Peyer's patch (tissue), 4 donors: ENCODE results near the gene C12orf43. TPM values are rescaled to one million over a fixed set of nuclear protein-coding genes. Genes with fewer than 3 reads are reported as not detected.

Experiments used
- DNase-seq, 3 donors: peaks; one replicate each; pipeline ENCODE4 v3.0.0-alpha.2; 2017 to 2019
- H3K27ac ChIP-seq, 4 donors: fragments of 200-600 bp; sonication (generic); one replicate each; pipeline ENCODE4 v1.5.1; 2016 to 2019
- H3K27me3 ChIP-seq, 2 donors: fragments of 200-600 bp; sonication (generic); one replicate each; pipeline ENCODE4 v1.5.1; 2019
- H3K36me3 ChIP-seq, 3 donors: fragments of 200-600 bp; sonication (generic); one replicate each; pipeline ENCODE4 v1.5.1; 2016 to 2019
- H3K4me1 ChIP-seq, 4 donors: fragments of 200-600 bp; sonication (generic); one replicate each; pipeline ENCODE4 v1.5.1; 2016 to 2019
- H3K4me3 ChIP-seq, 4 donors: fragments of 200-600 bp; sonication (generic); 1 replicate in 3 of 4; 2 replicates in 1 of 4; pipeline ENCODE4 v1.5.1; 2016 to 2019; ENCODE audit warnings: mild to moderate bottlenecking in 1 of 4
- H3K9me3 ChIP-seq, 4 donors: fragments of 200-600 bp; sonication (generic); one replicate each; pipeline ENCODE4 v1.5.1; 2016 to 2019; ENCODE audit warnings: mild to moderate bottlenecking in 1 of 4
- POLR2A ChIP-seq, 2 donors: fragments of 450-650 bp; IDR thresholded peaks; one replicate each; pipeline ENCODE4 v1.5.1; 2017; ENCODE audit warnings: antibody characterized with exemption in 2 of 2, mild to moderate bottlenecking in 2 of 2, moderate library complexity in 2 of 2
- total RNA-seq, 4 donors: library from RNA; depleted of rRNA; stranded (reverse); fragments of >200 nt; gene quantifications; one replicate each; pipeline ENCODE4 v1.1.0, GENCODE V29; 2016
- TF ChIP-seq, protein P1 (sequence below), 6 experiments: fragments of 450-650 bp in 4 of 6; fragments of 200-600 bp in 2 of 6; sonication (generic) in 1 of 6; IDR thresholded peaks; one replicate each; pipeline ENCODE4 v1.5.1; 2017 to 2019; ENCODE audit warnings: antibody characterized with exemption in 6 of 6, mild to moderate bottlenecking in 3 of 6, moderate library complexity in 1 of 6

The C12orf43 gene
- total RNA-seq, 4 donors from 2014 or later: 7.6 to 16.5 (median 12.0) TPM

GRCh38 chr12:121034616-121035305 lies 18.5 kb upstream of the C12orf43 start:
- Histone ChIP-seq H3K36me3 (no peaks in the 10 kb centered on the region), H3K27me3 (no peaks in the 10 kb centered on the region), H3K4me3 (no peak overlapping the region), H3K27ac (no peak overlapping the region), H3K4me1 (peaks cover 0 to 5% (median 0%) of the 10 kb centered on the region in 4 donors), H3K9me3 (peaks cover 0 to 3% (median 0%) of the 10 kb centered on the region in 4 donors)
- TF ChIP-seq, protein P1, sequence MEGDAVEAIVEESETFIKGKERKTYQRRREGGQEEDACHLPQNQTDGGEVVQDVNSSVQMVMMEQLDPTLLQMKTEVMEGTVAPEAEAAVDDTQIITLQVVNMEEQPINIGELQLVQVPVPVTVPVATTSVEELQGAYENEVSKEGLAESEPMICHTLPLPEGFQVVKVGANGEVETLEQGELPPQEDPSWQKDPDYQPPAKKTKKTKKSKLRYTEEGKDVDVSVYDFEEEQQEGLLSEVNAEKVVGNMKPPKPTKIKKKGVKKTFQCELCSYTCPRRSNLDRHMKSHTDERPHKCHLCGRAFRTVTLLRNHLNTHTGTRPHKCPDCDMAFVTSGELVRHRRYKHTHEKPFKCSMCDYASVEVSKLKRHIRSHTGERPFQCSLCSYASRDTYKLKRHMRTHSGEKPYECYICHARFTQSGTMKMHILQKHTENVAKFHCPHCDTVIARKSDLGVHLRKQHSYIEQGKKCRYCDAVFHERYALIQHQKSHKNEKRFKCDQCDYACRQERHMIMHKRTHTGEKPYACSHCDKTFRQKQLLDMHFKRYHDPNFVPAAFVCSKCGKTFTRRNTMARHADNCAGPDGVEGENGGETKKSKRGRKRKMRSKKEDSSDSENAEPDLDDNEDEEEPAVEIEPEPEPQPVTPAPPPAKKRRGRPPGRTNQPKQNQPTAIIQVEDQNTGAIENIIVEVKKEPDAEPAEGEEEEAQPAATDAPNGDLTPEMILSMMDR (IDR thresholded peaks at IDR 0.05): no peak
- no peak for TF ChIP-seq POLR2A (IDR thresholded peaks at IDR 0.05)
- no peak for DNase-seq

DNA sequence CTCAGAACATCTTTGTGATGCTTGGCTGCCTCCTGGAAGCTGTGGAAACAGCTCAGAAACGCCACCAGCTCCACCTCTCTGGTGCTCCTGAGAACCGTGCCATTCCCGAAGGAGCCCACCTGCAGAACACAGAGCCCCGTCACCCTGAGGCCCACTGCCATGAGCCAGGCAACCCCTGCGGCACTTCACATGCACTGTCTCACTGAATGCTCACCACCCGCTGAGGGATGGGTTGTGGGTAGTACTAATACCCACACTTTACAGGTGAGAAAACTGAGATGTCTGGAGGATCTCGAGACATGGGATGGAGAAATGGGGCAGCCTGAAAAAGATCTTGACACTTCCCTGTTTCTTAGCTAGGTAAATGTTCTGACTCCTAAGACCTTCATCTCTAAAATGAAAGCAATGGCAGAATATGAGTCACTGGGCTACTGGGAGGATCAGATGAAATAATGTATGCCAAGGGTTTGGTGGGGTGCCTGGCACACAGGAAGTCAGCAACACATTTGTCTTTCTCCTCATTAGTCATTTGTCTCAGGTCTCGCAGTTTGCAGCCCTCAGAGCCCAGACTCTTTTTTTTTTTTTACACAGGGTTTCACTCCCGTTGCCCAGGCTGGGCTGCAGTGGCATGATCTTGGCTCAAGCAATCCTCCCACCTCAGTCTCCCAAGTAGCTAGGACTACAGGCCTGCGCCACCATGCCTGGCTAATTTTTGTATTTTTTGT lies 17.5 kb upstream of the C12orf43 start:
- TF ChIP-seq, protein P1 (IDR thresholded peaks at IDR 0.05): no peak
- no peak for TF ChIP-seq POLR2A (IDR thresholded peaks at IDR 0.05)
- H3K4me3 ChIP-seq: no peak overlapping the region
- H3K9me3 ChIP-seq: peaks cover 0 to 3% (median 0%) of the 10 kb centered on the region in 4 donors
- H3K4me1 ChIP-seq: peaks cover 0 to 5% (median 0%) of the 10 kb centered on the region in 4 donors
- DNase-seq: no peak
- H3K27ac ChIP-seq: no peak overlapping the region
- no peaks in the 10 kb centered on the region for H3K27me3 ChIP-seq
- no peaks in the 10 kb centered on the region for H3K36me3 ChIP-seq

- TF ChIP-seq, protein P1 (IDR thresholded peaks at IDR 0.05): no peak
- TF ChIP-seq POLR2A (IDR thresholded peaks at IDR 0.05): no peak
- Histone ChIP-seq H3K36me3 (no peaks in the 10 kb centered on the region), H3K4me3 (no peak overlapping the region), H3K27ac (no peak overlapping the region), H3K4me1 (no peaks in the 10 kb centered on the region), H3K27me3 (no peaks in the 10 kb centered on the region), H3K9me3 (peaks cover 0 to under 1% (median 0%) of the 10 kb centered on the region in 4 donors)
- no peak for DNase-seq
Observed at GRCh38 chr12:121030576-121031212, 14.4 kb upstream of the C12orf43 start.

DNA sequence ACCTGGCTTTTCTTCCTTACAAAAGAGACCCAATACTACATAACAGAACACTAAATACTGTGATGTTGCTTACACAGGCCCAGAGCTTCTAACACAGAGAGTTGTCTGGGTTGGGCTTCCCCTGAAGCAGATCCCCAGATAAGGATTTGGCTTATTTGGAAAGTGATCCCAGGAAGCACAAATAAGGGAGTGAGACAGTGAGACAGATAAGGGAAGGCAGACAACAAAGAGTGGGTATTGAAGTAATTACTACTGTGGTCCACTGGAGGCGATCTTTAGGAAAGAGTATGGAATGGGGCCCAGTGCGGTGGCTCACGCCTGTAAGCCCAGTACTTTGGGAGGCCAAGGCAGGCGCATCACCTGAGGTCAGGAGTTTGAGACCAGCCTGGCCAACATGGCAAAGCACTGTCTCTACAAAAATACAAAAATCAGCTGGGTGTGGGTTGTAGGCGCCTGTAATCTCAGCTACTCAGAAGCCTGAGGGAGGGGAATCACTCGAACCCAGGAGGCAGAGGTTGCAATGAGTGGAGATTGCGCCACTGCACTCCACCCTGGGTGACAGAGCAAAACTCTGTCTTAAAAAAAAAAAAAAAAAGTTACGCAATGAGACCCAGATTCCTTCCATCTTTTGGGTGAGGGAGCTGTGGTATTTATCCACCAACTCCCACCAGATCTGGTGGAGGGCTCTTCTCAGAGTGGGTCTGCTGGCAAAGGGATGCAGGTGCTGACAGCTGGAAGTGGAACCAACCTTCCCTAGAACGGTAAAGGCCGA lies 10.2 kb upstream of the C12orf43 start:
- Histone ChIP-seq H3K4me1 (no peaks in the 10 kb centered on the region), H3K9me3 (no peaks in the 10 kb centered on the region), H3K36me3 (no peaks in the 10 kb centered on the region), H3K27me3 (no peaks in the 10 kb centered on the region), H3K27ac (peak overlapping the region in 3 of 4 donors; percentile 28 to 83 (median 80)), H3K4me3 (no peak overlapping the region)
- no peak for DNase-seq
- TF ChIP-seq POLR2A (IDR thresholded peaks at IDR 0.05): no peak
- TF ChIP-seq, protein P1 (IDR thresholded peaks at IDR 0.05): peak in 3 of 6 experiments; percentile 44 to 54 (median 48)
